GM10248 (cell line): ENCODE results near the gene XPNPEP3.

ENCODE experiments used
- CTCF ChIA-PET: fragments of 300-600 bp; sonication (Branson Sonifier 250); formaldehyde crosslinking; extraction: SDS; loops from one replicate; lab custom pipeline; 2021; ENCODE audit warnings: antibody characterized with exemption; lab: Yijun Ruan, JAX
- POLR2A ChIA-PET: fragments of 350-650 bp; sonication (Branson Sonifier 250); formaldehyde crosslinking; extraction: SDS; loops from one replicate; lab custom pipeline; 2020; ENCODE audit warnings: antibody characterized with exemption; lab: Yijun Ruan, JAX
- DNase-seq: peaks from one replicate; pipeline ENCODE4 v3.0.0; 2012; ENCODE audit errors: extremely low spot score
- CTCF ChIP-seq: IDR thresholded peaks from 2 replicates; pipeline ENCODE4 v1.5.1; 2012; ENCODE audit warnings: mild to moderate bottlenecking, low read depth; ENCODE audit errors: extremely low read depth, missing control alignments, control extremely low read depth

Gene XPNPEP3

DNA sequence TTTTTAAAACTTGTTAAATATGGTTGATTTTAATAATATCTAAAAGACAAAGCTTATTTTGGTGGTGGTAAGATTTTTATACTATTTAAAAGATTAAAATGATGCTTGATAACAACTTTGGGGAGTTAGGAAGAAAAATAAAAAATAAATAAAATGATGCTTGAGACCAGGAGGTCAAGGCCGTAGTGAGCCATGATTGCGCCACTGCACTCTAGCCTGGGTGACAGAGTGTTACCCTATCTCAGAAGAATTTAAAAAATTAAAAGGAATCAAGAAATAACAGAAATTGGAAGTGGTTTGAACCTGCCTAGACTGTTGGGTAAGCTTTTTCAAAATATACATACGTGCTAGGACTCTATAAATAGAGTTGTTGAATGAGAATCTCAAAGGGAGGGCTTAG is 17.1 kb downstream of the XPNPEP3 start:
- DNase-seq = no peak
- no peak for TF ChIP-seq CTCF
- ChIA-PET POLR2A (no interaction called here), CTCF (interaction anchor here (1.1 to 1.4 kb wide), 3 partner anchors 14 to 25 kb away, joined by 3 to 4 read pairs (median 3); no protein-coding TSS in a partner anchor)

GRCh38 chr22:40875111-40875510 is 18.2 kb downstream of the XPNPEP3 start:
- no peak for DNase-seq
- TF ChIP-seq CTCF = no peak
- ChIA-PET CTCF (interaction anchor here (1.1 to 1.2 kb wide), 2 partner anchors 15 to 24 kb away, joined by 3 to 4 read pairs; no protein-coding TSS in a partner anchor), POLR2A (no interaction called here)

- ChIA-PET POLR2A (no interaction called here), CTCF (interaction anchor here (0.8 to 1.5 kb wide), 4 partner anchors 9 to 23 kb away, joined by 3 to 6 read pairs (median 4); no protein-coding TSS in a partner anchor)
- DNase-seq = no peak
- TF ChIP-seq CTCF = no peak
These were observed 20.0 kb downstream of the XPNPEP3 start for GRCh38 chr22:40876907-40877306.

- no peak for TF ChIP-seq CTCF
- no peak for DNase-seq
- CTCF ChIA-PET = interaction anchor here (1.4 kb wide), 2 partner anchors 8 to 16 kb away, joined by 3 to 6 read pairs; no protein-coding TSS in a partner anchor
- POLR2A ChIA-PET = no interaction called here
These were observed 20.5 kb downstream of the XPNPEP3 start for GRCh38 chr22:40877488-40877887.

- ChIA-PET POLR2A (no interaction called here), CTCF (interaction anchor here (1.1 to 1.4 kb wide), 2 partner anchors 12 to 196 kb away, joined by 4 read pairs; no protein-coding TSS in a partner anchor)
- no peak for TF ChIP-seq CTCF
- no peak for DNase-seq
These were observed 22.0 kb downstream of the XPNPEP3 start for GRCh38 chr22:40878922-40879321.

DNA sequence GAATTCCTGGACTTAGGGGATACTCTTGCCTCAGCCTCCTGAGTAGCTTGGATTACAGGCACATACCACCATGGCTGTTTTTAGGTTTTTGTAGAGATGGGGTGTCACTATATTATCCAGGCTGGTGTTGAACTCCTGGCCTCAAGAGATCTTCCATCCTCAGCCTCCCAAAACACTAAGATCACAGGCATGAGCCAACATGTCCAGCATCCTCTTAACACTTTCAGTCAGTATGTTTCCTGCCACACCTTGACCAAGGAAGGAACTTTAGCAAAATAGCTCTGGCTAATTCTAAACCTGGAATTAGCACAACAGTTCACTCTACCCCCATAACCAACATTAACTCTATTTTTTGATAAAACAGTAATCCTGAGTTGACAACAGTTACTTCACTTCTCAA is 32.2 kb downstream of the XPNPEP3 start:
- no peak for TF ChIP-seq CTCF
- DNase-seq = no peak
- POLR2A ChIA-PET = no interaction called here
- CTCF ChIA-PET = interaction anchor here (0.8 to 1.8 kb wide), 4 partner anchors 10 to 77 kb away, joined by 3 to 12 read pairs (median 4); no protein-coding TSS in a partner anchor
